DMS 273 (cell line): Measurements from ENCODE around the gene CELA1.

Experiments
- DNase-seq: peaks from one replicate; lab custom pipeline; 2025; ENCODE audit not compliant: unreplicated experiment; lab: John Stamatoyannopoulos, UW

The CELA1 gene

GRCh38 chr12:51346581-51346980 lies at the start of gene CELA1:
CELA1 (minus strand) TSS chr12:51346679; CDS start chr12:51346638, 41 bp downstream.
- no peak for DNase-seq

DNA sequence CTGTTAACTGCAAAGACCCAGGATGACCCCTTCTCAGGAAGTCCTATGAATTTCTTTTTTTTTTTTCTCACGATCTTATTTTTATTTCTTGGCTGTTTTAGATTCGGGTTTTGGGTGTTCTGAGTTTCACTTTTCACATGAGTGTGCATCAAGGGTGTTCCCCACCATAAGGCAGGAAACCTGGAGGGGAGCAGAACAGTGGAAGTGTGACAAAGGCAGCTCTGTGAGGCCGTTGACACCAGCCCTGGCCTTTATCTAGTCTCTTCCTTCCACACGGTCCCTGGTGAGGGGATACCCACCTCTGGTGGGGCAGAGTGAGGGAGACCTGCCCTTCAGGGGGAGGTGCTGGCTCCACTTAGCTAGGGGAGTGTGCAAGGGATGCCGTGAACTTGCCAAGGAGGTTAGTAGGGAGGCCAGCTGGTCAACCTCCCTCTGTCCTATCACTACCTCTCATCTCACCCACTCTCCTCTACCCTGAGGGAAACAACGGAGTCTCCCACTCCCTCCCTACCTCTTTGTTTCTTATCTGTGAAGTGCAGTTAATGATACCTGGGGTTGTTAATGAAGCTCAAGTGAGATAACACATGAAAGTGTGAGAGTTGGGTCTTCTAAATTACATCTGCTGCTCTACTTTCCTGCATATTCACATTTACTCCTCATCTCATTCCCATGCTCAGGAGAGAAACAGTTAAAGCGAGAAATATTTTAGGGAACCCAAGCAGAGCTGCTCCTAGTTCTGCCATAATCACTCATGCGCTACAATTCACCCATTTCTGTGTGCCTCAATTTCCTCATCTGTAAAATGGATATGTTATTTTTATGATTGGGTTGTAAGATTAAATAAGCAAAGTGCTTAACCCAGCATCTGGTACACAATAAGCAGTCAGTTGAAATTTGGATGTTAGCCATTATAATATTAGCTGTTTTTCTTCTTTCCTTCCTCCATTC lies 49.1 kb upstream of the CELA1 start:
- no peak for DNase-seq

DNA sequence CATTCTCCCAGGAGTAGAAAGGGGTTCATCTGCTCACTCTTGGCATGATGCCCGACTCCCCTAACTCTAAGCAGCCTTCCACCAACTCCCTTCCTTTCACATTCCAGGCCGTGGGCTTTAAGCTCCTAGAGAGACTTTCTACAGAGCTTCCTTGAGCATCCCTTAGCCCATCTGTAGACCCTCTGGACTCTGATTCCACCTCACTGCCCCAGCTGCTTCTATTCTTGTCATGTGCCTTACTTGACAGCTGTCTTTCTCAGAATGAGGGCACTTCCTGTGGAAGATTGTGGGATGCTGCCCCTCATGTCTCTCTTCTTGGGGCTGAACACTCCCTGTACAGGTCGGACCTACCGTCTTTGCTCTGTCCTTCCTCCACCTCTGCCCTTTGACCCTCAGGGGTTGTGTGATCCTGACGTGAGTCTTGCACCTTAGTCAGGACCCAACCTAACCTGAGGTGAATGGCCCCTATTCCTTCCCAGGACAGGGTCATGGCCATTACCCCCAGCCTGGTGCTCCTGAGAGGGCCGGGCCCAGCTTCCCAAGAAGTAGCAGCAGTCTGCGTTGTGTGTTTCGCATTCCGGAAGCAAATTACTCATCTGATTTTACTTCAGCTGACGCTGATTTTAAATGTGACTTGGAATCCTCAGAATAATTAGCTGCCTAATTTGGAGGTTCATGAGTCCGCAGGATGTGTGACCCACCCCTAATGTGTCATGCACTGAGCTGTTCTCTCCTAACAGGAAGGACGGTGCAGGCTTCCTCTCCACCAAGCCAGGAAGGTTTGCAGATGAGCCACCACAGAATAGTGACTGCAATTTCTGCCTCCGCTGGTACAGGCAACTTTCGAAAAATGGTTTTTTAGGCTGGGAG lies 47.4 kb upstream of the CELA1 start:
- no peak for DNase-seq

- no peak for DNase-seq
Observed at GRCh38 chr12:51392556-51393237, 46.2 kb upstream of the CELA1 start.

- DNase-seq: peak; percentile 48
Observed at GRCh38 chr12:51391283-51392123, 45.0 kb upstream of the CELA1 start, which contains the start of gene GALNT6. GALNT6 (minus strand) TSS chr12:51391406; CDS start chr12:51379781, 11,625 bp downstream.

DNA sequence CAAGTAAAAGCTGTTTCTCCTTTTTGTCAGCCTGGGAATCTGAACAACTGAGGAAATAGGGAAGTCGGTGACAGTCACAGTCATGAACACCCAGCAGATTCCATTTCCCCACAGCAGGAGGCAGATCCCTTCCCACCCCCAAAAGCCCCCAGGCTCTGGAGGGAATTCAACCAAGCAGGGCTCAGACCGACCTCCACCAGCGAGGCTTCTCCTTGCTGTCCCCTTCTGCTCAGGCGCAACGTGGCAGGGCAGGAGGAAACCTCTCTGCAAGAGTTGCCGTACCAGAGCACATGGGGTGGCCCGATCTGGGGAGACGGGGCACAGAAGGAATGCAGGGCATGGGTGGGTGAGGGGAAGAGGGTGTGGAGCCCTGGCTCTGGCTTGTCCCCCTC lies 44.4 kb upstream of the CELA1 start:
- DNase-seq: no peak

DNA sequence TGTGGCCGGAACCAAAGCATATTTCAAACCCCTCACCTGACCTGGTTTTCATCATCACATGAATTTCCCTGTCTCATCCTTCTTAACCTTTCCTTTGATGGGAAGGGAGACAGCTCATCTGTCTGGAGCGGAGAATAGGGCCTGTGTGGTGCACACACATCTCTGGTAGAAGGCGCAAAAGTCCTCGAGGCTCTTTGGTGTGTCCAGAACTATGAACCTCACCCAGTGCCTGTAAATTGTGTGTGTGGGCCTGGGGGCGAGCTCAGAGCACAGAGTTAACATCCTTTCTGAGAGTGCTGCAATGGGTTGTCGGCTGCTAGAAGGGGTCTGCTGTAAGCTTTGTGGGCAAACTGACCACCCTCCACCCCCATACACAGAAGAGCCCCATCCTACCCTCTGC lies 44.0 kb upstream of the CELA1 start:
- DNase-seq: no peak

DNA sequence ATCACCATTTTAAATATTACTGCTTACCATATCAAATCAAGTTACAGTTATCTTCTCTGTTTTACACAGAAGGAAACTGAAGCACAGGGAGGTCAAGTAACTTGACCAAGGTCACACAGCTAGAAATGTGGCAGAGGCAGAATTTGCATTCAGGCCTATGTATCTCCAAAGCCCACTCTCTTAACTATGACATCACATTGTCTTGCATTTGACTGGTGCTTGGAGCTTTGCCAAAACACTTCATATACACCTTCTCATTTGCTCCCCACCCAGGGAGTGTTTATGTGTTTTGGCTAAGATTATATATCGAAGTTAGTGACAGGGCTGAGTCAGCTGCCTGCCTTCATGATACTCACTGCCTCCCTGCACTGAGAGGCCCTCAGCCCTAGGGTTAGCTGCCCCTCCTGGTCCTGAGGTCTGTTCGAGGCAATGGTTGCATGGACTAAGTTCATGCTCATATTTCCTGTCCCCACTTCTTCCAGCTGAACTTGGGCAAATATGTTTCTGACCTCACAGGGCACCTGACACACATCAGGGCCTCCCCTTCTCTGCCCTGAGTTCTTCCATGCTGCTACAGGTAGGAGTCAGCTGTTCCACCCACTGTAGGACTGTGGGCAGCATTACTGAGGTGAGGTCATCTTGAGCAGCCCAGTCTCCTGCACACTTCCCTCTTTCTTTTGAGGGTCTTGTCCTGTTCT lies 43.0 kb upstream of the CELA1 start:
- peak; percentile 6 for DNase-seq

DNA sequence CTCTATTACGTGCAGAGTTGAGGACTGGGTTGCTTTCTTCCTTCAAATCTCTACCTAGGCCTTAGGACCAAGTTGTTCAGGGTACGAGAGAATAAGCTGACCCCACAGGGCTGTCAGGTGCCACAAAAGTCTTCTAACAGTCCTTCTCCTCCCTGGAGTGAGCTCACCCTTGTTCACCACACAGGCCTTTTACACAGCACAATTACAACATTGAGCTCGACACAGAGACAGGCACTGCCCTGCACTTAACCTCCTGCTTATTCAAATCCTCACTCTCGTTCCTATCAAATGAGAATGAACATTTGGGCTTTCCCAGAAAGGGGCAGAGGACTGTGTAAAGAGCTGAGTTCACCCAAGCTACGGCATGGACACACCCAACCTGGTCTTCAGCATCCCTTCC lies 42.4 kb upstream of the CELA1 start:
- DNase-seq: no peak

DNA sequence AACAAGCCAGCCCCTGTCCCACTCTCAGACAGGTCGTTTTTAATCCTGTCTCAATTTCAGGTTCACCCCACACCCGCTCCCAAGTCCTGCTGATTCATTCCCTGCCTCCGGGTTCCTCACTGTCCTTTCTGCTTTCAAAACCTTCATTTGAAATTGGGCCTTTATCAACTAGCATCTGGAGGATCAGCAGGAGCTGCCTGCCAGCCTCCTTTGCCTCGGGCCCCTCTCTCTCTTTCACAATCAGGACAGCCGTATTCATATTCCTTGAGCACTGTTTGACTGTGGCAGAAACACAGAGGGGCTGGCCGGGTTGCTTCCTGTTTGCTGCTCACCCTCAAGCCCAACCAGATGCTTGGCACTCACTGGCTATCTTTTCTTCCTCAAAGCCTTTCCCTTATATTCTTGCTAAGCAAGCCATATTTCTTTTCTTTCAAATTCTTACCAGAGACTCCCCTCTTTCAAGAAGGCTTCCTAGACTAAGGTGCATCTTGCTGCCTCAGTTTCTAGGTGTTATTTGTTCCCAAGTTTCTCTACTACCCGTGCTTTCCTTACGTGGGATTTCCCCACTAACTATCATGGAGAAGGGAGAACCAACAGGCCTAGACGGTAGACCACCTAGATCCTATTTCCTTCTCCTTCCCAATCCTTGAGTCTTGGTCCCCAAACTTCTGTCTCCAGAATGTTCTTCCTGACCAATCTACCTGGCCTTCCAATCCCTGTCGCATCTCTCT lies 41.8 kb upstream of the CELA1 start:
- peak; percentile 33 for DNase-seq

GRCh38 chr12:51386351-51386750 lies 39.9 kb upstream of the CELA1 start:
- no peak for DNase-seq

- DNase-seq: no peak
Observed at GRCh38 chr12:51383269-51383905, 36.9 kb upstream of the CELA1 start.

DNA sequence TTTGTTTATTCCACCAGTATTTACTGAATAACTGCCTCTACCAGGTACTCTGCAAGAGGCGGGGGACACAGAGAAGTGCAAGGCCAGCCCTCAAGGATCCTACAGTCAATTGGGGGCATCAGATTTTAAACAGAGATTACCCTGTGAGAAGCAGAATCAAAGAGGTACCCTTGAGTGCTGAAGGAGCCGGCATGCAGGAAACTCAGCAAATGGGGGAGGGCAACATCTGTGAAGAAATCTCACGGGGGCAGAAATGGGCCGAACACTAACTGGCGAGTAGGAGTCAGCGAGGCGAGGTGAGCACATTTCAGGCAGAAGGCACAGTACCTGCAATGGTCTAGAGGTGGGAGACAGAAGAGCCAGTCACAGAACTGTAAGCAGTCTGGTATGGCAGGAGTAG lies 35.7 kb upstream of the CELA1 start:
- no peak for DNase-seq

- no peak for DNase-seq
Observed at GRCh38 chr12:51381226-51382079, 35.0 kb upstream of the CELA1 start.

- DNase-seq: no peak
Observed at GRCh38 chr12:51379571-51379970, 33.1 kb upstream of the CELA1 start.

GRCh38 chr12:51378749-51379148 lies 32.3 kb upstream of the CELA1 start:
- DNase-seq: no peak

- DNase-seq: peak; percentile 61
Observed at GRCh38 chr12:51377099-51377984, 30.9 kb upstream of the CELA1 start.
